ENCODE results near the gene HABP4.

The HABP4 gene

GRCh38 chr9:96496368-96497116 lies 46.6 kb downstream of the HABP4 start:
- H3K36me3 ChIP-seq (ENCODE audit: control insufficient read depth, low read length), result no peaks in the 10 kb centered on the region
- no peak overlapping the region for H3K4me2 ChIP-seq (ENCODE audit: low read length)
- H3K9me2 ChIP-seq (replicated peaks; ENCODE audit: control insufficient read depth, low read length), result no peaks in the 10 kb centered on the region
- no peaks in the 10 kb centered on the region for H3K79me2 ChIP-seq (ENCODE audit: control insufficient read depth, low read length)
- no peaks in the 10 kb centered on the region for H3K27me3 ChIP-seq (ENCODE audit: control insufficient read depth, low read length)
- no peaks in the 10 kb centered on the region for H3K9me3 ChIP-seq (ENCODE audit: control insufficient read depth, insufficient read depth, low read length)
- no peak for TF ChIP-seq EZH2phosphoT487 (IDR thresholded peaks at IDR 0.05; ENCODE audit: borderline replicate concordance, low read length)
- no peak for TF ChIP-seq CTCF (IDR thresholded peaks at IDR 0.05; ENCODE audit: low read depth, low read length, poor library complexity, severe bottlenecking)
- no peak overlapping the region for H3K27ac ChIP-seq (ENCODE audit: low read depth, low read length)
- no peak overlapping the region for H3K4me3 ChIP-seq (ENCODE audit: low read length)
- H4K20me1 ChIP-seq (ENCODE audit: control insufficient read depth, insufficient read depth, low read depth, low read length), result no peaks in the 10 kb centered on the region
- H3F3A ChIP-seq (ENCODE audit: control insufficient read depth, insufficient read depth), result no peaks in the 10 kb centered on the region
- no peaks in the 10 kb centered on the region for H3K4me1 ChIP-seq (ENCODE audit: control insufficient read depth, low read length)

- Histone ChIP-seq H3K79me2 (ENCODE audit: control insufficient read depth, low read length) (no peaks in the 10 kb centered on the region), H3K9me2 (replicated peaks; ENCODE audit: control insufficient read depth, low read length) (no peaks in the 10 kb centered on the region)
Observed at GRCh38 chr9:96497117-96497399, 47.1 kb downstream of the HABP4 start.

GRCh38 chr9:96498796-96499195 lies 48.8 kb downstream of the HABP4 start:
- Histone ChIP-seq H3K9me3 (ENCODE audit: control insufficient read depth, insufficient read depth, low read length) (no peaks in the 10 kb centered on the region), H3K79me2 (ENCODE audit: control insufficient read depth, low read length) (no peaks in the 10 kb centered on the region), H3K27me3 (ENCODE audit: control insufficient read depth, low read length) (no peaks in the 10 kb centered on the region), H4K20me1 (ENCODE audit: control insufficient read depth, insufficient read depth, low read depth, low read length) (no peaks in the 10 kb centered on the region), H3K27ac (ENCODE audit: low read depth, low read length) (no peak overlapping the region), H3F3A (ENCODE audit: control insufficient read depth, insufficient read depth) (no peaks in the 10 kb centered on the region), H3K4me3 (ENCODE audit: low read length) (no peak overlapping the region), H3K4me2 (ENCODE audit: low read length) (no peak overlapping the region), H3K9me2 (replicated peaks; ENCODE audit: control insufficient read depth, low read length) (no peaks in the 10 kb centered on the region), H3K36me3 (ENCODE audit: control insufficient read depth, low read length) (no peaks in the 10 kb centered on the region), H3K4me1 (ENCODE audit: control insufficient read depth, low read length) (no peaks in the 10 kb centered on the region)
- TF ChIP-seq CTCF (IDR thresholded peaks at IDR 0.05; ENCODE audit: low read depth, low read length, poor library complexity, severe bottlenecking) (no peak), EZH2phosphoT487 (IDR thresholded peaks at IDR 0.05; ENCODE audit: borderline replicate concordance, low read length) (no peak)

More at GRCh38 chr9:96497117-96497399, 47.1 kb downstream of the HABP4 start:
- H3K27me3 ChIP-seq (ENCODE audit: control insufficient read depth, low read length), result no peaks in the 10 kb centered on the region
- no peaks in the 10 kb centered on the region for H4K20me1 ChIP-seq (ENCODE audit: control insufficient read depth, insufficient read depth, low read depth, low read length)
- no peaks in the 10 kb centered on the region for H3F3A ChIP-seq (ENCODE audit: control insufficient read depth, insufficient read depth)
- no peak overlapping the region for H3K27ac ChIP-seq (ENCODE audit: low read depth, low read length)
- H3K36me3 ChIP-seq (ENCODE audit: control insufficient read depth, low read length), result no peaks in the 10 kb centered on the region
- no peak overlapping the region for H3K4me2 ChIP-seq (ENCODE audit: low read length)
- H3K9me3 ChIP-seq (ENCODE audit: control insufficient read depth, insufficient read depth, low read length), result no peaks in the 10 kb centered on the region
- no peak overlapping the region for H3K4me3 ChIP-seq (ENCODE audit: low read length)
- no peaks in the 10 kb centered on the region for H3K4me1 ChIP-seq (ENCODE audit: control insufficient read depth, low read length)
- no peak for TF ChIP-seq EZH2phosphoT487 (IDR thresholded peaks at IDR 0.05; ENCODE audit: borderline replicate concordance, low read length)
- TF ChIP-seq CTCF (IDR thresholded peaks at IDR 0.05; ENCODE audit: low read depth, low read length, poor library complexity, severe bottlenecking), result no peak
